SK-N-MC (cell line): Measurements from ENCODE around the gene GLO1.

Experiments
- DNase-seq: peaks from one replicate; pipeline ENCODE4 v3.0.0-alpha.2; 2011; ENCODE audit warnings: low read depth, low spot score
- H3K27ac ChIP-seq: fragments of 200-600 bp; sonication (generic); 2 replicates; pipeline ENCODE4 v1.5.1; 2016; ENCODE audit warnings: mixed run types
- H3K36me3 ChIP-seq: fragments of 200-600 bp; sonication (generic); 2 replicates; pipeline ENCODE4 v1.6.1; 2017; ENCODE audit warnings: antibody characterized with exemption, low read length, mixed read lengths; ENCODE audit not compliant: insufficient read depth
- H3K4me3 ChIP-seq: fragments of 200-600 bp; sonication (generic); 2 replicates; pipeline ENCODE4 v1.5.1; 2016
- H3K9ac ChIP-seq: fragments of 200-600 bp; sonication (generic); 2 replicates; pipeline ENCODE4 v1.8.0; 2017; ENCODE audit warnings: mixed run types, mixed read lengths; ENCODE audit not compliant: insufficient read length
- H3K9me3 ChIP-seq: fragments of 200-600 bp; sonication (generic); 2 replicates; pipeline ENCODE4 v1.6.1; 2017; ENCODE audit warnings: low read depth, mild to moderate bottlenecking, antibody characterized with exemption, low read length, moderate library complexity, mixed read lengths
- EZH2 ChIP-seq: fragments of 200-600 bp; sonication (generic); IDR thresholded peaks from one replicate; pipeline ENCODE4 v1.6.1; 2017; ENCODE audit warnings: antibody characterized with exemption
- FOXP2 ChIP-seq: optimal IDR thresholded peaks from 2 replicates; pipeline ENCODE3; 2011; ENCODE audit warnings: mild to moderate bottlenecking, moderate library complexity; ENCODE audit not compliant: insufficient read depth; ENCODE audit errors: extremely low read length, control extremely low read depth
- POLR2AphosphoS5 ChIP-seq: IDR thresholded peaks from 2 replicates; pipeline ENCODE4 v1.6.1; 2012; ENCODE audit warnings: mild to moderate bottlenecking, low read depth, low read length, borderline replicate concordance

GLO1 gene

DNA sequence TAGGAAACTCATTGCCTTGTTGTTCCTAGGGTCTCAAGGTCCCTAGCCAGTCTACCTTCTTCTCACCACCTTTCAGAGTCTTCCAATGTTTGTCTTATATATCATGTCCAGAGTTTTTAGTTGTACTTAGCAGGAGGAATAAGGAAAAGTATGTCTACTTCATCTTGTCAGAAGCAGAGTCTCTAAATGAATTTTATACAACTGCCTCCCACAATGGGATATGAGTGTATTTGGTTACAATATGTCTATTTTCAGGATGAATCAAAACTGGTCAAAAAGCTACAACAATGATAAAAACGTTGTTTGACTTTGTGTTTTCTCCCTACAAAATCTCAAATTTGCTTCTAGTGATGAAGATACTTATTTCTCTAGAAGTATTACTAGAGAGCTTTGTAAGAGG, 7.0 kb downstream of the GLO1 start:
- Histone ChIP-seq H3K27ac (no peak overlapping the region), H3K4me3 (no peak overlapping the region), H3K9ac (no peak overlapping the region), H3K36me3 (peaks cover 70% of the 10 kb centered on the region), H3K9me3 (no peaks in the 10 kb centered on the region)
- no peak for TF ChIP-seq EZH2
- TF ChIP-seq FOXP2: no peak
- no peak for TF ChIP-seq POLR2AphosphoS5
- DNase-seq: no peak

DNA sequence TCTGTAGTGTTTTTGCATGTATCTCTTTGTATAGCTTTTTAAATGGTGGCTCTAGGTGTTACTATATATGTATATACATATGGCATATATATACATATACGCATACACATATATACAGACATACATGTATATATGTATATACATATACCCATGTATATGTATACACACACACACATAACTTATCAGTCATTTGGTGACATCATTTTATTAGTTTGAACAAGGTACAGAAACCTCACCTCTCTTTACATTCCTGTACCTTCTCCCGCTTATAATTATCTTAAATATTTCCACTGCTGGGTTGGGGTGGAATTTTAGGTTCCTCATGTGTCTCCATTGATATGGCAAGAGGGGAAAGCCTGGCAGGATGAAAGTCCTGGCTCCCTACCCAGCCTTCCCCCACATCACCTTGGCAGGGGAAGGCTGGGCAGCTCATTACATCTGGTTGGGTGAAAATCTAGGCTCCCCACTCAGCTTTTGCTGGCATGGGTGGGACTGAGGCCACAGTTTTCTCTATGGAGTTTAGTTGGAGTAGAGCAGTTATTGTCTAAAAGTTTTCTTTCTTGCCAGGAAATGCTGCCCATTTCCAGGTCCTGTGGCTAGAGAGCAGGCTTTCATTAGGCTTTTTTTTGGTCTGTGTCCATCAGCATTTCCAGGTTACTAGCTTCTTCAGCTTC, 7.6 kb downstream of the GLO1 start:
- H3K9ac ChIP-seq: no peak overlapping the region
- no peak for DNase-seq
- TF ChIP-seq FOXP2 (no peak), EZH2 (no peak), POLR2AphosphoS5 (no peak)
- no peak overlapping the region for H3K4me3 ChIP-seq
- H3K27ac ChIP-seq: no peak overlapping the region
- H3K9me3 ChIP-seq: no peaks in the 10 kb centered on the region
- peaks cover 64% of the 10 kb centered on the region for H3K36me3 ChIP-seq

DNA sequence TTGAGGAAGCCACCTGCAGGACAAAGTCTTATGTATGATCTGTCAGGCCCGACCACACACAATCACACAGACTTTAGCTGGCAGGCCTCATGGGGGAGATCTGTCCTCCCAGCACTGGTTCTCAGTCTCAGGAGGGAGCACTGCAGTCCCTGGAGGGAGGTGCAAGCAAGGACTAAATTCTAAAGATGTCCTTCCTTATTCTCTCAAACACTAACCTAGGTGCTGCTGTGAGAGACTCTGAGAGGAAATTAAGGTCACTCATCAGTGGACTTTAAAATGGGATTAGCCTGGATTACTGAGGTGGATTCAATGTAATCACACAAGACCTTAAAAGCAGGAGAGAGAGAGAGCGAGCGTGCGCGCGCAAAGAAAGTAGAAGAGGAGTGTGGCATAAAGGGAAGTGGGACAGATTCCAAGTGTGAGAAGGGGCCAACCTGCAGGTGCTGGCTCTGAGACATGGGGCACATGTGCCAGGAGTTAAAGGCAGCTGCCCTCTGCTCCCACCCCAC, 14.3 kb downstream of the GLO1 start:
- no peaks in the 10 kb centered on the region for H3K9me3 ChIP-seq
- DNase-seq: no peak
- no peak overlapping the region for H3K4me3 ChIP-seq
- peaks cover 53% of the 10 kb centered on the region for H3K36me3 ChIP-seq
- TF ChIP-seq EZH2: no peak
- no peak for TF ChIP-seq POLR2AphosphoS5
- TF ChIP-seq FOXP2: no peak
- H3K27ac ChIP-seq: no peak overlapping the region
- no peak overlapping the region for H3K9ac ChIP-seq

DNA sequence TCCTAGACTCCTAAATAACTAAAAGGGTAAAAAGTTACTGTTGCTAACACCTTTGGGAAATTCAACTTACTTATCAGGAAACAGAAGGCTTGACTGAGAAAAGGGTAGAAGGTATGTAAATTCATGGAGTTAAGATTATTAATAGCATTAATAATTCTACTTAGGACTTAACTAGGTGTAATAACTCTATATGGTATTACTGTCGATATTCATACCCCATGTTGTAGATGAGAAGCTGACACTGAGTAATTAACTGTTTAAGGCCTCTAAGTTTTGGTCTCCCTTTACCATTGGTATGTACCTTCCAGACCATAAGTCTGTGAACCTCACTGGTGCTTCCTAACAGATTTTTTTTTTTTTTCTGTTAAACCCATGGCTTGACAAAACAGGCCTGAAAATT, 15.4 kb downstream of the GLO1 start:
- H3K4me3 ChIP-seq: no peak overlapping the region
- no peak for TF ChIP-seq EZH2
- TF ChIP-seq POLR2AphosphoS5: no peak
- no peak for TF ChIP-seq FOXP2
- H3K9ac ChIP-seq: no peak overlapping the region
- peaks cover 56% of the 10 kb centered on the region for H3K36me3 ChIP-seq
- no peak for DNase-seq
- no peaks in the 10 kb centered on the region for H3K9me3 ChIP-seq
- H3K27ac ChIP-seq: no peak overlapping the region

DNA sequence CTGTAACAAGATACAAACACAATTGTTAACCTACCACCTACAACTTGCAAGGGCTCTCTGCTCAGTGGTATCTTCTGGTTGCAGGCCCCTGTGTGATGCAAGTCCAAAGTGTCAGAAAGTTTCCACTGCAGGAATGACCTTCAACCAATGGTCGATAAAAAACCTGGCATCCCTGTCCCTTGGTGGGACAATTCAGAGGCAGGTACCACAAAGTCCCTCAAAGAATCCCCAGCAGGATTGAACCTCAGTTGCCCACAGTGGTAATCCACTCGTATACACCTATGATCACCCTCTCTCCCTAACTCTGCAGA, 15.9 kb downstream of the GLO1 start:
- peaks cover 58% of the 10 kb centered on the region for H3K36me3 ChIP-seq
- TF ChIP-seq POLR2AphosphoS5: no peak
- no peak for TF ChIP-seq FOXP2
- TF ChIP-seq EZH2: no peak
- no peak overlapping the region for H3K27ac ChIP-seq

DNA sequence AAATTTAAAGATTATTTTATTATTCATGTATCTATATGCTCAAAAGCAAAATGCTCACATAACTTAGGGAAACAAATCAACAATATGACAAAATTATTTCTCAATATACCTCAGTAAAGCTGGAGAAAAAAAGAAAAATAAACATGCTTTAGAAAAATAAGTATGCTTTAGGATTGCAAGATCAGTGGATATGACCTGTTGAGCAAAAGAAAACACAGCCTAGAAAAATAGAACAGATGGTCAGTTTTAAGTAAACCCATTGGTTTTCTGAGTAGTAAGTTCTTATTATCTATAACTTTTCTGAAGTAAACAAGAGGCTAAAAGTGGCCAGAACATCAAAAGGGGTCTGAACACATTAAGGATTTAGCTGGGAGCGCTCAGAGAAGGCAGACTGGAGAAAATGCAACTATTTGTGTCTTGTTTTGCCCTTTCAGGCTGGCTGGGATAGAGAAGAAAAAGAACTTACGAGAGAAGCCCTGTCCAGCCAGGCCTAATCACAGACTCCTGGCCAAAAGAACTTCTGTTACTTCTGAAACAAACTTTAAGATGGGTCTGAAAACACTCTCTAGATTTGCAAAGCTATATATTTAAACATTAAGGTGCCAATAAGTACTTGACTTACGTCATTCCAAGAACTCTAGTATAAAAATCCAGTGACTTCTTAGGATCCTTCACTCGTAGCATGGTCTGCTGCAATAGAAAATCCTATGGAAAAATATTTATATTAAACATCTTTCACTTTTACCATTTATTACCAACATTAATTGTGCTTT, 16.5 kb downstream of the GLO1 start:
- Histone ChIP-seq H3K4me3 (no peak overlapping the region), H3K9ac (no peak overlapping the region), H3K36me3 (peaks cover 62% of the 10 kb centered on the region), H3K9me3 (no peaks in the 10 kb centered on the region), H3K27ac (no peak overlapping the region)
- TF ChIP-seq EZH2 (no peak), POLR2AphosphoS5 (no peak), FOXP2 (no peak)
- DNase-seq: no peak

More for the DNA sequence above, 15.9 kb downstream of the GLO1 start:
- no peak for DNase-seq
- H3K9me3 ChIP-seq: no peaks in the 10 kb centered on the region
- no peak overlapping the region for H3K4me3 ChIP-seq
- H3K9ac ChIP-seq: no peak overlapping the region

DNA sequence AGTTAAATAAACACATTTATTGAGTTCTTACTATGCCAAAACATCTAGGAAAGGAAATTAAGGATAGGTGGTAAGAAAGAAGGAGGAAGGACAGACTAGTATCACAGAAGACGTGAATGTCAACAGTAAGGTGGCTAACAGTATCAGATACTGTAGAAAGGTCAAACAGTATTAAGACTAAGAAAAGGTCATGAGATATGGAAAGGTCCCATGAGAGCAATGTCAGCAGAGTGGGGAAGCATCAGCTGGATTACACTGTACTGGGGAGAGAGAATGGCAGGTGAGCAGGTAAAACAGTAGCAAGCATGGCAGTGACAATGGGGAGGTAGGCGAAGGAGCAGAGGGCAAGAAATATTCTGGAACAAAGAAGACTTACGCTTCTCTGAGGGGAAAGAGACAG, 18.0 kb downstream of the GLO1 start:
- Histone ChIP-seq H3K36me3 (peaks cover 68% of the 10 kb centered on the region), H3K9ac (no peak overlapping the region), H3K9me3 (no peaks in the 10 kb centered on the region), H3K27ac (no peak overlapping the region), H3K4me3 (no peak overlapping the region)
- no peak for DNase-seq
- no peak for TF ChIP-seq EZH2
- TF ChIP-seq POLR2AphosphoS5: no peak
- TF ChIP-seq FOXP2: no peak

DNA sequence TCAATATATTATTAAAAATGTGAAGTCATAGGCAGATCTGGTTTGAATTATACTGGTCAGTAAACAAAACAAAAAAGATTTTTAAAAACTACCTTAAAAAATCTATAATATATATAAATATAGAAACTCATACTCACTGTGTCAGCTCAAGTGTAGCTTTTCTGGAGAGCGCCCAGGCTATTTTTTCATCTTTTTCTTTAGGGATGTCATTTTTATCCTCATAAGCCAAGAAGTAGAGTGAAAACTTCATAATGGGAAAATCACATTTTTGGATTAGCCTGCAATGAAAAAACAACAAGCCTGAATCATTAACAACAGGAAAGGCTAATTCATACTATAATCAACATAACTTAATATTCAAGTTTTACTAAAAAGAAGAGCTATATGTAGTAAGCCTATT, 18.7 kb downstream of the GLO1 start:
- Histone ChIP-seq H3K9ac (no peak overlapping the region), H3K4me3 (no peak overlapping the region), H3K36me3 (peaks cover 74% of the 10 kb centered on the region), H3K27ac (no peak overlapping the region), H3K9me3 (no peaks in the 10 kb centered on the region)
- no peak for TF ChIP-seq POLR2AphosphoS5
- TF ChIP-seq EZH2: no peak
- no peak for TF ChIP-seq FOXP2
- DNase-seq: no peak
